ENCODE measurements around the gene CSK. TPM values are rescaled to one million over a fixed set of nuclear protein-coding genes. Genes with fewer than 3 reads are reported as not detected.

The CSK gene
- total RNA-seq, 1 experiment from 2014 or later = 49.2 TPM

- Histone ChIP-seq H3K27ac (ENCODE audit: insufficient read length, low read depth, low read length) (no peak overlapping the region), H3T11ph (ENCODE audit: low read length) (no peak overlapping the region), H2BK15ac (ENCODE audit: low read depth, low read length) (0 out of 2 replicates have a peak overlapping the region, but pooled peaks have one; percentile 29), H3K9ac (ENCODE audit: extremely low read depth, insufficient read length, low read length) (no peak overlapping the region), H3K56ac (ENCODE audit: insufficient read length, low read depth, low read length) (no peak overlapping the region), H3K23ac (ENCODE audit: insufficient read length, low read depth, low read length) (no peak overlapping the region), H3K27me3 (ENCODE audit: insufficient read depth, low read length) (no peaks in the 10 kb centered on the region), H3K9me3 (ENCODE audit: control insufficient read depth, low read depth, low read length) (no peaks in the 10 kb centered on the region), H2BK20ac (ENCODE audit: low read depth, low read length, poor library complexity, severe bottlenecking) (no peak overlapping the region), H3K23me2 (ENCODE audit: insufficient read length, low read depth, low read length, poor library complexity, severe bottlenecking) (peaks cover 6% of the 10 kb centered on the region), H2BK5ac (ENCODE audit: insufficient read length, low read length) (no peak overlapping the region), H2BK12ac (ENCODE audit: insufficient read length, low read depth, low read length) (no peak overlapping the region), H4K91ac (ENCODE audit: insufficient read length, low read depth, low read length) (peak overlapping the region; percentile 77), H4K5ac (ENCODE audit: insufficient read length, low read depth, low read length) (no peak overlapping the region), H2BK120ac (ENCODE audit: low read depth, low read length, poor library complexity, severe bottlenecking) (no peak overlapping the region), H3K14ac (ENCODE audit: insufficient read depth, low read length) (no peak overlapping the region; the same call in 1 of the 2 replicates), H4K8ac (replicated peaks; ENCODE audit: insufficient read length, low read depth, low read length) (no peak overlapping the region), H2AFZ (ENCODE audit: low read length) (no peak overlapping the region), H3K79me2 (ENCODE audit: insufficient read depth, low read length) (no peaks in the 10 kb centered on the region), H3K4ac (ENCODE audit: low read depth, low read length) (no peak overlapping the region), H3K18ac (ENCODE audit: insufficient read length, low read depth, low read length) (no peak overlapping the region), H3K4me2 (ENCODE audit: insufficient read depth, insufficient read length, low read length) (peak overlapping the region; percentile 64), H3K4me1 (ENCODE audit: insufficient read depth, low read length) (no peaks in the 10 kb centered on the region; the same call in 1 of the 2 replicates), H3K79me1 (ENCODE audit: insufficient read depth, low read depth, low read length, poor library complexity, severe bottlenecking) (no peaks in the 10 kb centered on the region), H4K20me1 (ENCODE audit: control insufficient read depth, insufficient read depth, insufficient read length) (no peaks in the 10 kb centered on the region), H2AK5ac (ENCODE audit: insufficient read length, low read length) (no peak overlapping the region)
- H3K36me3 Mint-ChIP-seq (ENCODE audit: insufficient read depth in 1 of 3, low read depth in 3 of 3) = peaks cover 11 to 51% (median 43%) of the 10 kb centered on the region in 3 experiments
- WGBS (ENCODE audit: extremely low coverage, insufficient read length, low lambda C conversion rate) = no CpG with 5 or more reads among the region's 12 CpGs
- no peaks in the 10 kb centered on the region for H3K9me3 Mint-ChIP-seq
- peaks cover 20 to 35% of the 10 kb centered on the region in 2 experiments for H3K4me1 Mint-ChIP-seq
- H3K27me3 Mint-ChIP-seq (ENCODE audit: low read depth) = no peaks in the 10 kb centered on the region
- H3K4me3 Mint-ChIP-seq = peak overlapping the region; percentile 71 to 89
- TF ChIP-seq, protein P1, sequence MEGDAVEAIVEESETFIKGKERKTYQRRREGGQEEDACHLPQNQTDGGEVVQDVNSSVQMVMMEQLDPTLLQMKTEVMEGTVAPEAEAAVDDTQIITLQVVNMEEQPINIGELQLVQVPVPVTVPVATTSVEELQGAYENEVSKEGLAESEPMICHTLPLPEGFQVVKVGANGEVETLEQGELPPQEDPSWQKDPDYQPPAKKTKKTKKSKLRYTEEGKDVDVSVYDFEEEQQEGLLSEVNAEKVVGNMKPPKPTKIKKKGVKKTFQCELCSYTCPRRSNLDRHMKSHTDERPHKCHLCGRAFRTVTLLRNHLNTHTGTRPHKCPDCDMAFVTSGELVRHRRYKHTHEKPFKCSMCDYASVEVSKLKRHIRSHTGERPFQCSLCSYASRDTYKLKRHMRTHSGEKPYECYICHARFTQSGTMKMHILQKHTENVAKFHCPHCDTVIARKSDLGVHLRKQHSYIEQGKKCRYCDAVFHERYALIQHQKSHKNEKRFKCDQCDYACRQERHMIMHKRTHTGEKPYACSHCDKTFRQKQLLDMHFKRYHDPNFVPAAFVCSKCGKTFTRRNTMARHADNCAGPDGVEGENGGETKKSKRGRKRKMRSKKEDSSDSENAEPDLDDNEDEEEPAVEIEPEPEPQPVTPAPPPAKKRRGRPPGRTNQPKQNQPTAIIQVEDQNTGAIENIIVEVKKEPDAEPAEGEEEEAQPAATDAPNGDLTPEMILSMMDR (conservative IDR thresholded peaks at IDR 0.05) = no peak
- H3K27ac Mint-ChIP-seq = peak overlapping the region in 1 of 3 experiments; percentile 29; a peak in 2 of 7 replicates
- DNase-seq = no peak
These were observed 62.0 kb downstream of the CSK start for GRCh38 chr15:74843891-74844299.

All from H9 (cell line).